Fibroblast of mammary gland (primary cell): ENCODE data around the gene ACER1.
"Not testable (repeated sequence)": the region's sequence is repeated elsewhere in the genome, so short reads cannot be mapped to it uniquely, and the experiment has no call there.

Experiments
- DNase-seq: peaks from one replicate; pipeline ENCODE4 v3.0.0-alpha.2; 2010; ENCODE audit warnings: low read depth
- H3K4me3 ChIP-seq: 2 replicates; pipeline ENCODE4 v1.5.1; 2011; ENCODE audit warnings: low read depth, mild to moderate bottlenecking, low read length, moderate library complexity; ENCODE audit not compliant: control insufficient read depth
- TF ChIP-seq, protein P1 (sequence below): conservative IDR thresholded peaks from 2 replicates; pipeline ENCODE4 v1.5.1; 2011; ENCODE audit warnings: low read depth, low read length, inconsistent platforms; ENCODE audit not compliant: control insufficient read depth, insufficient read depth

The ACER1 gene

GRCh38 chr19:6292006-6292405, 41.4 kb downstream of the ACER1 start:
- H3K4me3 ChIP-seq: no peak overlapping the region
- TF ChIP-seq, protein P1, sequence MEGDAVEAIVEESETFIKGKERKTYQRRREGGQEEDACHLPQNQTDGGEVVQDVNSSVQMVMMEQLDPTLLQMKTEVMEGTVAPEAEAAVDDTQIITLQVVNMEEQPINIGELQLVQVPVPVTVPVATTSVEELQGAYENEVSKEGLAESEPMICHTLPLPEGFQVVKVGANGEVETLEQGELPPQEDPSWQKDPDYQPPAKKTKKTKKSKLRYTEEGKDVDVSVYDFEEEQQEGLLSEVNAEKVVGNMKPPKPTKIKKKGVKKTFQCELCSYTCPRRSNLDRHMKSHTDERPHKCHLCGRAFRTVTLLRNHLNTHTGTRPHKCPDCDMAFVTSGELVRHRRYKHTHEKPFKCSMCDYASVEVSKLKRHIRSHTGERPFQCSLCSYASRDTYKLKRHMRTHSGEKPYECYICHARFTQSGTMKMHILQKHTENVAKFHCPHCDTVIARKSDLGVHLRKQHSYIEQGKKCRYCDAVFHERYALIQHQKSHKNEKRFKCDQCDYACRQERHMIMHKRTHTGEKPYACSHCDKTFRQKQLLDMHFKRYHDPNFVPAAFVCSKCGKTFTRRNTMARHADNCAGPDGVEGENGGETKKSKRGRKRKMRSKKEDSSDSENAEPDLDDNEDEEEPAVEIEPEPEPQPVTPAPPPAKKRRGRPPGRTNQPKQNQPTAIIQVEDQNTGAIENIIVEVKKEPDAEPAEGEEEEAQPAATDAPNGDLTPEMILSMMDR: no peak

GRCh38 chr19:6288737-6289136, 44.7 kb downstream of the ACER1 start:
- H3K4me3 ChIP-seq: no peak overlapping the region
- TF ChIP-seq, protein P1: no peak
- DNase-seq: no peak

More at GRCh38 chr19:6292006-6292405, 41.4 kb downstream of the ACER1 start:
- peak; percentile 16 for DNase-seq

- TF ChIP-seq, protein P1: no peak
- H3K4me3 ChIP-seq: no peak overlapping the region
- DNase-seq: no peak
These were observed 46.0 kb downstream of the ACER1 start for GRCh38 chr19:6287269-6287885.

- TF ChIP-seq, protein P1: no peak
- no peak for DNase-seq
These were observed 46.7 kb downstream of the ACER1 start for GRCh38 chr19:6286676-6287075.

GRCh38 chr19:6282393-6282792, 51.0 kb downstream of the ACER1 start:
- not testable (repeated sequence) for DNase-seq

More at GRCh38 chr19:6286676-6287075, 46.7 kb downstream of the ACER1 start:
- H3K4me3 ChIP-seq: no peak overlapping the region

DNA sequence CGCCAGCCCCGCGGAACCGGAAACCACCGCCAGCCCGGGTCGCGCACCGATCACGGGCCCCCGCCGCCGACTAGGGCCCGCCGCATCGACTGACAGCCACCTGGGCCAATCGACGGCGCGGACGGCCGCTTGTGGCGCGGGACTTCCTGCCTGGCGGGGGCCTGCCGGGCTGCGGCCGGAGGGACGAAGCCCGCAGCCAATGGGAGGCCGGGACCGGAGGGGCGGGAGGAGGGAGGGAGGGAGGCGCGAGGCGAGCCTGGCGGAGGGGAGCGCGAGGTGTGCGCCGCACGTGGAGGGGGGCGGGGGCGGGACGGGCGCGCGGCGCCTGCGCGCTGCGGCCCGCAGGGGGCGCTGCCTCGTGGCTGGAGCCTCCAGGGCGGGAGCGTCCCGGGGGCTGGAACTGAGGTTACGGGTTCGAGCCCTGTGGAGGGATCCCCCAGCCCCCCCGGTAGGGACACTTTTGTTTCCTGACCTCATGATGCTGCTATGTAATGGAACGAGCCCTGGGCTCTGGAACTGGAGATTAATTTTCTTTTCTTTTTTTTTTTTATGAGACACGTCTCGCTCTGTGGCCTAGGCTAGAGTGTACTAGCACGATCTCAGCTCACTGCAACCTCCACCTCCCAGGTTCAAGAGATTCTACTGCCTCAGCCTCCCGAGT, 53.4 kb downstream of the ACER1 start, which contains the start of gene MLLT1:
MLLT1 (minus strand) TSS at position 45 of the 661 bp plus-strand sequence. CDS start 191 bp downstream, outside the sequence.
- peak; percentile 94 for DNase-seq
- peak within 1 kb of the TSS; percentile 80 for H3K4me3 ChIP-seq
- TF ChIP-seq, protein P1: peak; percentile 28

More at GRCh38 chr19:6282393-6282792, 51.0 kb downstream of the ACER1 start:
- not testable (repeated sequence) for H3K4me3 ChIP-seq

DNA sequence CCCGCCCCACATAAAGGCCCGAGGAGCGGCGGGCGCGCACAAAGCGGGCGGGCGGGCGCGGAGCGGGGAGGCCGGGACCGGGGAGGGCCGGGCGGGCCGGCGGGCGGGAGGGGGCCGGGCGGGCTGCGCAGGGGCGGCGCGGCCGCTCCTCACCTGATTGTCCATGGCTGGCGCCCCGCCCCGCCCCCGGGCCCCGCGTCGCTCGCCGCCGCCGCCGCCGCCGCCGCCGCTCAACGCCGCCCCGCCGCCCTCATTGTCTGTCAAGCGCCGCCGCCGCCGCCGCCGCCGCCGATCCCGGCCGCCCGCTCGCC, 53.8 kb downstream of the ACER1 start:
- H3K4me3 ChIP-seq: peak overlapping the region; percentile 80
- TF ChIP-seq, protein P1: no peak
- no peak for DNase-seq
